ENCODE measurements around the gene PVR.
"Not testable (repeated sequence)": the region's sequence is repeated elsewhere in the genome, so short reads cannot be mapped to it uniquely, and the experiment has no call there.

Gene PVR

GRCh38 chr19:44625637-44626036, 18.1 kb upstream of the PVR start:
- not testable (repeated sequence) for H3K27ac Mint-ChIP-seq; H3K4me3 Mint-ChIP-seq; DNase-seq; H3K36me3 Mint-ChIP-seq (ENCODE audit: insufficient read depth); ATAC-seq (replicated peaks); H3K9me3 Mint-ChIP-seq; H3K4me1 Mint-ChIP-seq (ENCODE audit: low read depth in 2 of 2)
- peaks cover 40 to 47% of the 10 kb centered on the region in 2 donors for H3K27me3 Mint-ChIP-seq

GRCh38 chr19:44626048-44626624, 17.6 kb upstream of the PVR start:
- Mint-ChIP-seq H3K9me3 (peaks cover 6 to 7% of the 10 kb centered on the region in 2 donors), H3K27me3 (peaks cover 43 to 50% of the 10 kb centered on the region in 2 donors), H3K4me1 (ENCODE audit: low read depth in 2 of 2) (no peaks in the 10 kb centered on the region), H3K36me3 (ENCODE audit: insufficient read depth) (no peaks in the 10 kb centered on the region), H3K4me3 (no peak overlapping the region), H3K27ac (no peak overlapping the region)
- DNase-seq = no peak
- ATAC-seq (replicated peaks) = no peak

DNA sequence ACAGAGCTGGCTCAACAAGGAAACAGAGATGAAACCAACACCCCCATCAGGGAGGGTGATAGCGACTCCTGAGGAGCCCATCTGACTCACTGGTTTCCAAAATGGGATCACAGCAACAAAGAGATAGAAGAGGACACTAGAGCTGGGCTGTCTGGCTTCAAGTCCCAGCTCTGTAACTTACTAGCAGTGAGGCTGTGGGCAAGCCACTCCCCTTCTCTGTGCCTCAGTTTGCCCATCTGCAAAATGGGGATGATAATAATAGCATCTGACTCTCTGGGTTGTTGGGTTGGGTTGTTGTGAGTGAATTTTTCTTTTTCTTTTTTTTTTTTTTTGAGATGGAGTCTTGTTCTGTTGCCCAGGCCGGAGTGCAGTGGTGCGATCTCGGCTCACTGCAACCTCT, 16.1 kb upstream of the PVR start:
- ATAC-seq (replicated peaks) (no peak), DNase-seq (no peak)
- peaks cover 41 to 44% of the 10 kb centered on the region in 2 donors for H3K27me3 Mint-ChIP-seq
- no peak overlapping the region for H3K4me3 Mint-ChIP-seq
- no peak overlapping the region for H3K27ac Mint-ChIP-seq
- no peaks in the 10 kb centered on the region for H3K36me3 Mint-ChIP-seq (ENCODE audit: insufficient read depth)
- H3K9me3 Mint-ChIP-seq = peaks cover 6 to 7% of the 10 kb centered on the region in 2 donors
- H3K4me1 Mint-ChIP-seq (ENCODE audit: low read depth in 2 of 2) = no peaks in the 10 kb centered on the region

- Mint-ChIP-seq H3K9me3 (peaks cover 6 to 7% of the 10 kb centered on the region in 2 donors), H3K36me3 (ENCODE audit: insufficient read depth) (no peaks in the 10 kb centered on the region), H3K4me1 (ENCODE audit: low read depth in 2 of 2) (no peaks in the 10 kb centered on the region), H3K27me3 (peaks cover 38 to 42% of the 10 kb centered on the region in 2 donors), H3K4me3 (no peak overlapping the region), H3K27ac (no peak overlapping the region)
- ATAC-seq (replicated peaks) (no peak), DNase-seq (no peak)
Measured at GRCh38 chr19:44628793-44629192, 14.9 kb upstream of the PVR start.

GRCh38 chr19:44631611-44632010, 12.1 kb upstream of the PVR start:
- H3K9me3 Mint-ChIP-seq; H3K4me3 Mint-ChIP-seq; DNase-seq; H3K36me3 Mint-ChIP-seq (ENCODE audit: insufficient read depth); H3K27ac Mint-ChIP-seq; ATAC-seq (replicated peaks); H3K4me1 Mint-ChIP-seq (ENCODE audit: low read depth in 2 of 2): not testable (repeated sequence)
- peaks cover 35 to 57% of the 10 kb centered on the region in 2 donors for H3K27me3 Mint-ChIP-seq

DNA sequence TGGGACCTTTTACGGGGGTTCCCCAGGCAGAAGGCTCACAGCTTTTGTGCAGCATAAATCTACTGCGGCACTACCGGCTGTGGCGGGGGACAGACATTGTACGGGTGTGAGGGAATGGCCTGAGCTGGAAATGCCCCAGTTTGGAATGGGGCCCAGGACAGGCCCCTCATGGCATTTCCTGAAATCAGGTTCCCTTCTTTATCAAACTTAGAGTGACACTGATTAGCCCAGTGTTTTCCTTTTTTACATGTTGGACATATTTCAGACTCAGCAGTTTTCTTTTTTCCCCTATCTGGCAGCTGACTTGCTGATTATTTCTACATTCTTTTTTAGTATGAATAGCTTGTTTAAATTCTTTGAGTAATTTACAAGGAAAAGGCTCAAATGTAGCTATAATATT, 9.7 kb upstream of the PVR start:
- not testable (repeated sequence) for ATAC-seq (replicated peaks); H3K4me1 Mint-ChIP-seq (ENCODE audit: low read depth in 2 of 2); H3K27ac Mint-ChIP-seq; H3K36me3 Mint-ChIP-seq (ENCODE audit: insufficient read depth); DNase-seq; H3K9me3 Mint-ChIP-seq; H3K4me3 Mint-ChIP-seq
- peaks cover 20 to 49% of the 10 kb centered on the region in 2 donors for H3K27me3 Mint-ChIP-seq

DNA sequence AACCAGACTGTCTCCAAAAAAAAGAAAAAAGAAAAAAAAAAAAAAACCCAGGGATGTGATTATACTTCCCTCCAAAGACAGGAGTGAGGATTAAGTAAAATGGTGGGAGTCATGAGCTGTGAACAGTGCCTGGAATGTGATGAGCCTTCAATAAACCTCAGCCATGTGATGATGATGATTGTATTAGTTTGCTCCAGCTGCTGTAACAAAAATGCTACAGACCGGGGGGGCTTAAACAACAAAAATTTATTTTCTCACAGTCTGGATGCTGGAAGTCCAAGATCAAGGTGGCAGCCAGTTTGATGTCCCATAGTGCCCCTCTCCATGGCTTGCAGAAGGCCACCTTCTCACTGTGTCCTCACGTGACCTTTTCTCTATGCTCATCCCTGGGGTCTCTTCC, 8.9 kb upstream of the PVR start:
- H3K27me3 Mint-ChIP-seq = peaks cover 20 to 55% of the 10 kb centered on the region in 2 donors
- no peak overlapping the region for H3K4me3 Mint-ChIP-seq

GRCh38 chr19:44635581-44636438, 7.9 kb upstream of the PVR start:
- H3K4me3 Mint-ChIP-seq = no peak overlapping the region
- no peaks in the 10 kb centered on the region for H3K4me1 Mint-ChIP-seq (ENCODE audit: low read depth in 2 of 2)
- no peak for DNase-seq
- H3K27me3 Mint-ChIP-seq = peaks cover 13 to 58% of the 10 kb centered on the region in 2 donors
- no peaks in the 10 kb centered on the region for H3K36me3 Mint-ChIP-seq (ENCODE audit: insufficient read depth)
- ATAC-seq (replicated peaks) = no peak
- H3K9me3 Mint-ChIP-seq = no peaks in the 10 kb centered on the region
- no peak overlapping the region for H3K27ac Mint-ChIP-seq

More for the DNA sequence above, 8.9 kb upstream of the PVR start:
- Mint-ChIP-seq H3K9me3 (no peaks in the 10 kb centered on the region), H3K4me1 (ENCODE audit: low read depth in 2 of 2) (no peaks in the 10 kb centered on the region), H3K36me3 (ENCODE audit: insufficient read depth) (no peaks in the 10 kb centered on the region), H3K27ac (no peak overlapping the region)
- DNase-seq (no peak), ATAC-seq (replicated peaks) (no peak)

- H3K4me1 Mint-ChIP-seq (ENCODE audit: low read depth in 2 of 2) = no peaks in the 10 kb centered on the region
- no peaks in the 10 kb centered on the region for H3K9me3 Mint-ChIP-seq
- H3K36me3 Mint-ChIP-seq (ENCODE audit: insufficient read depth) = no peaks in the 10 kb centered on the region
- H3K27me3 Mint-ChIP-seq = peaks cover 12 to 65% of the 10 kb centered on the region in 2 donors
- ATAC-seq (replicated peaks) (no peak), DNase-seq (no peak)
- H3K4me3 Mint-ChIP-seq = no peak overlapping the region
- H3K27ac Mint-ChIP-seq = no peak overlapping the region
Measured at GRCh38 chr19:44636439-44637389, 7.0 kb upstream of the PVR start.

- Mint-ChIP-seq H3K4me3 (no peak overlapping the region), H3K27me3 (peaks cover 12 to 69% of the 10 kb centered on the region in 2 donors), H3K4me1 (ENCODE audit: low read depth in 2 of 2) (no peaks in the 10 kb centered on the region), H3K27ac (no peak overlapping the region), H3K9me3 (no peaks in the 10 kb centered on the region), H3K36me3 (ENCODE audit: insufficient read depth) (no peaks in the 10 kb centered on the region)
- DNase-seq (no peak), ATAC-seq (replicated peaks) (no peak)
Measured at GRCh38 chr19:44637390-44637764, 6.3 kb upstream of the PVR start.

GRCh38 chr19:44640518-44640917, 3.2 kb upstream of the PVR start:
- Mint-ChIP-seq H3K4me1 (ENCODE audit: low read depth in 2 of 2) (peaks cover 0 to 3% of the 10 kb centered on the region in 2 donors), H3K27me3 (peaks cover under 1 to 65% of the 10 kb centered on the region in 2 donors), H3K27ac (no peak overlapping the region), H3K9me3 (no peaks in the 10 kb centered on the region), H3K36me3 (ENCODE audit: insufficient read depth) (no peaks in the 10 kb centered on the region), H3K4me3 (no peak overlapping the region)
- ATAC-seq (replicated peaks) (no peak), DNase-seq (no peak)

DNA sequence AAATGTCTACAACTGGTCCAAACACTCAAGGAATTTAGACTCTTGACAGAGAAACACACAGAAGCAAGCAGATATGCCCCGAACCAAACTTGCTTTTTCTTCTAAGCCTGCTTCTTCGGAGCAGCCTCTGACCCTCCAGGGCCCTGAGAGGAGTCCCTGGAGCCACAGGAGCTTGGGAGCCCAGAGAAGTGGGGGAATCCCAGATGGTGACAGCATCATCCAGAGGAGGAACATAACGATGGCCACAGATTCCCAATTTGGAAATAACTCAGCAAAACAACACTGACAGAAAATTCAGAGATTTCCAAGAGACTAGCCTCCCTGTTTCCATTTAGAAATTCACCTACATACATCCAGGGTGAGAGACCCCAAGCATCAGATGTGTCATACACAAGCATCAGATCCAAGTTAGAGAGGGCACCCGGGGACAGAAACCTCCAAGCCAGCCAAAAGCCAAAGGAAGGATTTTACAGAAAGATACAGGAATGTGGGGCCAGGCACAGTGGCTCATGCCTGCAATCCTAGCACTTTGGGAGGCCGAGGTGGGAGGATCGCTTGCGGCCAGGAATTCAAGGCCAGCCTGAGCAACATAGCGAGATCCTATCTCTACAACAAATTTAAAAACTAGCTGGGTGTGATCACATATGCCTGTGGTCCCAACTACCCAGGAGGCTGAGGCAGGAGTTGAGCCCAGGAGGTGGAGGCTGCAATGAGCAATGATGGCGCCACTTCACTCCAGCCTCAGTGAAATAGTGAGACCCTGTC, 2.0 kb upstream of the PVR start:
- Mint-ChIP-seq H3K27me3 (peaks cover 9 to 66% of the 10 kb centered on the region in 2 donors), H3K4me1 (ENCODE audit: low read depth in 2 of 2) (peaks cover 0 to 3% of the 10 kb centered on the region in 2 donors), H3K9me3 (no peaks in the 10 kb centered on the region), H3K36me3 (ENCODE audit: insufficient read depth) (no peaks in the 10 kb centered on the region), H3K27ac (no peak overlapping the region), H3K4me3 (no peak overlapping the region)
- DNase-seq = no peak
- no peak for ATAC-seq (replicated peaks)

- H3K4me1 Mint-ChIP-seq (ENCODE audit: low read depth in 2 of 2) = peaks cover 0 to 3% of the 10 kb centered on the region in 2 donors
- H3K9me3 Mint-ChIP-seq = no peaks in the 10 kb centered on the region
- H3K27me3 Mint-ChIP-seq = peaks cover 12 to 70% of the 10 kb centered on the region in 2 donors
- H3K4me3 Mint-ChIP-seq = no peak overlapping the region
- H3K27ac Mint-ChIP-seq = no peak overlapping the region
- no peak for ATAC-seq (replicated peaks)
- no peak for DNase-seq
- no peaks in the 10 kb centered on the region for H3K36me3 Mint-ChIP-seq (ENCODE audit: insufficient read depth)
Measured at GRCh38 chr19:44642377-44642776, 1.3 kb upstream of the PVR start.
